K562 (cell line): ENCODE results near the gene MARK3. TPM values are rescaled to one million over a fixed set of nuclear protein-coding genes. Genes with fewer than 3 reads are reported as not detected.

Source experiments
- ATAC-seq: fragments of 200-7000 bp; cut with Tn5 transposase; 3 replicates; pipeline ENCODE4 v1.9.1; 2020; ENCODE audit warnings: moderate library complexity
- BruUV-seq: library from RNA; stranded (reverse); fragments of 400-500 nt; replicated peaks from 2 replicates; lab custom pipeline; 2021; lab: Mats Ljungman, UMichigan
- CTCF ChIA-PET: fragments of 300-600 bp; formaldehyde crosslinking; extraction: SDS; loops from one replicate; lab custom pipeline; 2021; ENCODE audit warnings: low intra/inter-chr PET ratio; lab: Yijun Ruan, JAX
- POLR2A ChIA-PET: fragments of 300-600, 350-650 bp; sonication (Branson Sonifier 250); formaldehyde crosslinking; extraction: SDS; loops from one replicate; lab custom pipeline; 2021; ENCODE audit warnings: antibody characterized with exemption, inconsistent platforms; lab: Yijun Ruan, JAX
- DNase-seq, 4 experiments: peaks; one replicate each; pipeline versions ENCODE4 v3.0.0 to v3.0.0-alpha.2; 2011 to 2018; ENCODE audit warnings: low spot score in 3 of 4, mixed read lengths in 3 of 4; ENCODE audit errors: extremely low read depth in 1 of 4
- FAIRE-seq: peaks from 2 replicates; lab custom pipeline; 2011; peaks lifted over from hg19 to GRCh38; lab: Jason Lieb, UNC
- H2AFZ ChIP-seq: 2 replicates; pipeline ENCODE4 v1.6.0; 2011; ENCODE audit warnings: low read depth, low read length, control low read depth, inconsistent platforms
- H3K27ac ChIP-seq: fragments of 200-600 bp; 3 replicates; pipeline ENCODE4 v1.8.0; 2011; ENCODE audit warnings: low read depth, mild to moderate bottlenecking, control low read depth, inconsistent platforms, low read length, moderate library complexity, mixed read lengths; ENCODE audit errors: extremely low read depth
- H3K27me3 ChIP-seq, 2 experiments: fragments of 300-600 bp in 1 of 2; 2 replicates in 1 of 2; 3 replicates in 1 of 2; pipeline versions ENCODE4 v1.6.0 to v1.8.0; 2011; ENCODE audit warnings: inconsistent platforms in 2 of 2, low read length in 2 of 2, mild to moderate bottlenecking in 1 of 2, mixed read lengths in 1 of 2, moderate library complexity in 1 of 2; ENCODE audit not compliant: control insufficient read depth in 2 of 2, insufficient read depth in 2 of 2
- H3K36me3 ChIP-seq: fragments of 300-600 bp; 3 replicates; pipeline ENCODE4 v1.8.0; 2011; ENCODE audit warnings: mild to moderate bottlenecking, low read length, inconsistent platforms; ENCODE audit not compliant: control insufficient read depth, insufficient read depth
- H3K4me1 ChIP-seq, 2 experiments: fragments of 200-600 bp in 1 of 2; replicated peaks in 1 of 2; 2 replicates in 1 of 2; 3 replicates in 1 of 2; pipeline versions ENCODE4 v1.5.1 to v1.8.0; 2011; ENCODE audit warnings: inconsistent platforms in 2 of 2, low read length in 2 of 2, mild to moderate bottlenecking in 1 of 2, mixed read lengths in 1 of 2, moderate library complexity in 1 of 2; ENCODE audit not compliant: control insufficient read depth in 2 of 2, insufficient read depth in 2 of 2
- H3K4me2 ChIP-seq: 2 replicates; pipeline ENCODE4 v1.6.1; 2011; ENCODE audit warnings: low read length, control low read depth, inconsistent platforms, mixed read lengths; ENCODE audit not compliant: insufficient read depth
- H3K4me3 ChIP-seq: fragments of 200-600 bp; sonication (generic), shearing (Covaris generic); 2 replicates; pipeline ENCODE4 v1.5.1; 2016; ENCODE audit warnings: control low read depth, inconsistent platforms
- H3K79me2 ChIP-seq: fragments of 200-600 bp; 3 replicates; pipeline ENCODE4 v1.8.0; 2011; ENCODE audit warnings: low read length, inconsistent platforms; ENCODE audit not compliant: control insufficient read depth, insufficient read depth
- H3K9ac ChIP-seq, 2 experiments: 2 replicates each; pipeline versions ENCODE4 v1.6.0 to v1.6.1; 2011; ENCODE audit warnings: low read depth in 2 of 2, low read length in 2 of 2, control low read depth in 1 of 2, inconsistent platforms in 1 of 2, mild to moderate bottlenecking in 1 of 2, mixed read lengths in 1 of 2; ENCODE audit not compliant: insufficient read depth in 1 of 2
- H3K9me1 ChIP-seq: one replicate; pipeline ENCODE4 v1.6.0; 2011; ENCODE audit warnings: inconsistent platforms, mild to moderate bottlenecking, low read length, moderate library complexity; ENCODE audit not compliant: control insufficient read depth, insufficient read depth
- H3K9me3 ChIP-seq: replicated peaks from 2 replicates; pipeline ENCODE4 v1.5.1; 2011; ENCODE audit warnings: low read depth, low read length, inconsistent platforms; ENCODE audit not compliant: control insufficient read depth, insufficient read depth
- H4K20me1 ChIP-seq: replicated peaks from 2 replicates; pipeline ENCODE4 v1.6.1; 2011; ENCODE audit warnings: low read length, inconsistent platforms, mixed read lengths; ENCODE audit not compliant: control insufficient read depth, insufficient read depth
- CREB1 ChIP-seq, 2 experiments: sonication (generic) in 1 of 2; formaldehyde crosslinking in 1 of 2; IDR thresholded peaks; 2 replicates each; pipeline versions ENCODE4 v1.6.1 to v1.8.0; 2012 to 2022; ENCODE audit warnings: inconsistent platforms in 1 of 2, mild to moderate bottlenecking in 1 of 2, missing genetic modification reagents in 1 of 2, moderate library complexity in 1 of 2
- CREM ChIP-seq: IDR thresholded peaks from 2 replicates; pipeline ENCODE4 v1.6.1; 2014; ENCODE audit warnings: antibody characterized with exemption, low read depth
- GABPB1 ChIP-seq: sonication (generic); formaldehyde crosslinking; IDR thresholded peaks from 2 replicates; pipeline ENCODE4 v1.8.0; 2022; ENCODE audit warnings: mild to moderate bottlenecking, missing genetic modification reagents
- HDAC1 ChIP-seq, 2 experiments: fragments of 450-650 bp; IDR thresholded peaks; 2 replicates each; pipeline ENCODE4 v1.6.1; 2016 to 2017; ENCODE audit warnings: inconsistent platforms in 1 of 2, mild to moderate bottlenecking in 1 of 2, moderate library complexity in 1 of 2
- MBD2 ChIP-seq: sonication (generic); IDR thresholded peaks from 2 replicates; pipeline ENCODE4 v1.6.1; 2016; ENCODE audit warnings: low read depth, borderline replicate concordance
- MIER1 ChIP-seq: fragments of 450-650 bp; IDR thresholded peaks from 2 replicates; pipeline ENCODE4 v1.6.1; 2016; ENCODE audit warnings: antibody characterized with exemption, mild to moderate bottlenecking, low read depth
- MLLT1 ChIP-seq, 2 experiments: fragments of 450-650 bp; IDR thresholded peaks; 2 replicates each; pipeline ENCODE4 v1.6.1; 2016
- MXI1 ChIP-seq: IDR thresholded peaks from 2 replicates; pipeline ENCODE4 v1.6.1; 2011; ENCODE audit warnings: low read depth, mild to moderate bottlenecking, improper control_type of control experiment, low read length
- POLR2G ChIP-seq: fragments of 200-400 bp; formaldehyde crosslinking; IDR thresholded peaks from 2 replicates; pipeline ENCODE4 v1.6.1; 2017; ENCODE audit warnings: low read depth, mild to moderate bottlenecking, antibody characterized with exemption, low read length, moderate library complexity
- RCOR1 ChIP-seq, 2 experiments: IDR thresholded peaks; 2 replicates each; pipeline ENCODE4 v1.6.1; 2012; ENCODE audit warnings: low read depth in 2 of 2, low read length in 2 of 2, borderline replicate concordance in 1 of 2, improper control_type of control experiment in 1 of 2
- SIN3A ChIP-seq, 2 experiments: fragments of 150-350 bp in 1 of 2; IDR thresholded peaks; 2 replicates each; pipeline ENCODE4 v1.6.1; 2011 to 2016; ENCODE audit warnings: borderline replicate concordance in 2 of 2, low read depth in 2 of 2, low read length in 2 of 2, mild to moderate bottlenecking in 2 of 2, moderate library complexity in 2 of 2; ENCODE audit not compliant: control insufficient read depth in 1 of 2
- TFAP4 ChIP-seq: sonication (generic); formaldehyde crosslinking; IDR thresholded peaks from 2 replicates; pipeline ENCODE4 v1.8.0; 2022; ENCODE audit warnings: missing genetic modification reagents, mild to moderate bottlenecking, moderate library complexity, borderline replicate concordance
- THRA ChIP-seq: fragments of 450-650 bp; IDR thresholded peaks from 2 replicates; pipeline ENCODE4 v1.6.1; 2017; ENCODE audit warnings: mild to moderate bottlenecking, moderate library complexity
- ZNF143 ChIP-seq: sonication (generic); formaldehyde crosslinking; IDR thresholded peaks from 2 replicates; pipeline ENCODE4 v1.9.0; 2022; ENCODE audit warnings: mild to moderate bottlenecking, missing genetic modification reagents
- ZNF263 ChIP-seq: sonication (generic); formaldehyde crosslinking; IDR thresholded peaks from 2 replicates; pipeline ENCODE4 v1.8.0; 2022; ENCODE audit warnings: mild to moderate bottlenecking, missing genetic modification reagents, borderline replicate concordance
- ZNF511 ChIP-seq: sonication (generic); formaldehyde crosslinking; IDR thresholded peaks from 2 replicates; pipeline ENCODE4 v1.8.0; 2022; ENCODE audit warnings: mild to moderate bottlenecking, missing genetic modification reagents
- WGBS: fragments of 100-300 bp; shearing (Covaris generic); methylation state at CpG from one replicate; pipeline ENCODE4 v1.1.6; 2016; ENCODE audit warnings: low coverage, mixed read lengths; ENCODE audit not compliant: insufficient coverage; ENCODE audit errors: missing lambda C conversion rate; 5-methylcytosine and 5-hydroxymethylcytosine counted together
- in situ Hi-C: fragments of 300-500 bp; cut with MboI; formaldehyde crosslinking; loops from 4 replicates; pipeline ENCODE4 v1.15.0; 2018; ENCODE audit warnings: inconsistent platforms, mixed read lengths
- intact Hi-C: fragments of 100-400 bp; cut with micrococcal nuclease; formaldehyde crosslinking; loops from 2 replicates; pipeline ENCODE4 v1.14.2; 2022
- polyA plus RNA-seq, 8 experiments: library from polyadenylated mRNA; depleted of rRNA in 4 of 8; stranded (reverse) in 5 of 8; unstranded in 3 of 8; fragments of >200 nt; fragmentation: Nextera tagmentation in 2 of 8; fragmentation: Illumina TruSeq in 1 of 8; extraction: Ambion mirVana in 2 of 8; extraction: Trizol in 1 of 8; gene quantifications; 2 replicates each; pipeline versions ENCODE4 v1.2.1 to v1.2.3, GENCODE V29; 2011 to 2014; ENCODE audit warnings: inconsistent platforms in 1 of 8, missing spikeins in 1 of 8
- total RNA-seq, 7 experiments: library from RNA; depleted of rRNA in 6 of 7; stranded (reverse); fragments of >200 nt in 6 of 7; fragmentation: Illumina TruSeq in 2 of 7; extraction: Trizol in 2 of 7; gene quantifications; 2 replicates each; pipeline versions ENCODE4 v1.2.1 to v1.2.3, GENCODE V29; 2011 to 2021; ENCODE audit warnings: low replicate concordance in 1 of 7

Gene MARK3
- total and polyA plus RNA-seq, 9 of the 15 experiments (the other 6 are each of a cell fraction or from before 2014, with no cell fraction given), result 10.1 to 68.7 (median 56.3) TPM

GRCh38 chr14:103530390-103530789 is 145.2 kb downstream of the MARK3 start:
- POLR2A ChIA-PET, result interaction anchor here (0.6 to 1.8 kb wide), 3 partner anchors 11 to 1222 kb away, joined by 3 to 9 read pairs (median 3); no protein-coding TSS in a partner anchor
- no peak for FAIRE-seq
- 53% methylated on average over 4 of the region's 7 CpGs for WGBS
- peaks cover 6% of the 10 kb centered on the region for H3K9me1 ChIP-seq
- in situ Hi-C loops (loop anchor here (10.0 kb wide), 1 partner anchor 446 kb away; the partner anchor contains the start of gene LBHD2), intact Hi-C loops (no loop called here)
- ATAC-seq, result no peak
- peak overlapping the region; percentile 89 for H3K4me2 ChIP-seq
- H3K9ac ChIP-seq, result peak overlapping the region; percentile 76 to 95; a peak in 3 of 4 replicates
- peak; percentile 48 to 58 (median 54) for DNase-seq
- peak overlapping the region; percentile 92 for H3K4me3 ChIP-seq
- H3K27me3 ChIP-seq, result no peaks in the 10 kb centered on the region
- H3K79me2 ChIP-seq, result peaks cover 32% of the 10 kb centered on the region
- no peaks in the 10 kb centered on the region for H3K9me3 ChIP-seq
- H3K36me3 ChIP-seq, result peaks cover 43% of the 10 kb centered on the region; the same call in 2 of the 3 replicates
- no peaks in the 10 kb centered on the region; the same call in 1 of the 2 replicates for H4K20me1 ChIP-seq
- no peak overlapping the region for H3K27ac ChIP-seq
- BruUV-seq, result no TSS peak
- CTCF ChIA-PET, result no interaction called here
- H2AFZ ChIP-seq, result no peak overlapping the region
- peaks cover 14 to 78% of the 10 kb centered on the region in 2 experiments; a peak in 4 of 5 replicates for H3K4me1 ChIP-seq
- TF ChIP-seq GABPB1 (CRISPR knock-in tag) (0 out of 2 replicates have a peak, but pooled peaks have one; percentile 21), THRA (no peak), CREB1 (IDR thresholded peaks at IDR 0.05) (no peak), CREB1 (CRISPR knock-in tag; IDR thresholded peaks at IDR 0.05) (0 out of 2 replicates have a peak, but pooled peaks have one; percentile 23), SIN3A (IDR thresholded peaks at IDR 0.05; ENCODE audit: borderline replicate concordance in 2 of 2, control insufficient read depth in 1 of 2, low read depth in 2 of 2, low read length in 2 of 2) (peak; percentile 61 to 92; a peak in 3 of 4 replicates), ZNF263 (peak; percentile 22; the same call in 1 of the 2 replicates), ZNF143 (no peak), CREM (0 out of 2 replicates have a peak, but pooled peaks have one; percentile 23), MBD2 (no peak), MIER1 (peak; percentile 90), TFAP4 (peak; percentile 35; the same call in 1 of the 2 replicates), RCOR1 (IDR thresholded peaks at IDR 0.05; ENCODE audit: borderline replicate concordance in 1 of 2, low read depth in 2 of 2, low read length in 2 of 2) (no peak), POLR2G (no peak), HDAC1 (IDR thresholded peaks at IDR 0.05) (0 out of 4 replicates have a peak, but pooled peaks of 1 of the 2 experiments have one; percentile 51), MXI1 (0 out of 2 replicates have a peak, but pooled peaks have one; percentile 33), MLLT1 (IDR thresholded peaks at IDR 0.05) (no peak), ZNF511 (CRISPR knock-in tag) (peak; percentile 62; the same call in 1 of the 2 replicates)
